ENCODE data around the gene TOMT.

DNA sequence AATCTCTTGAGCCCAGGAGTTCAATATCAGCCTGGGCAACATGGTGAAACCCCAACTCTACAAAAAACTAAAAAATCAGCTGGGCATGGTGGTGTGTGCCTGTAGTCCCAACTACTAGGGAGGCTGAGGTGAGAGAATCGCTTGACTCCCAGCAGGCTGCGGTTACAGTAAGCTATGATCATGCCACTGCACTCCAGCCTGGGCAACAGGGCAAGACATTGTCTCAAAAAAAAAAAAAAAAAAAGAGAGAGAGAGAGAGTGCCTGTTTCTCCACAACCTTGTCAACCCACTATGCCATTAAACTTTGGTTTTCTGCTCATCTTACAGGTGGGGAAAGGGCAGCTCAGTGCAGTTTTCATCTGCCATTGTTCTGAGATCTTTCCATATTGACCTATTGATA is 34.9 kb downstream of the TOMT start:
- TF ChIP-seq EP300 (conservative IDR thresholded peaks at IDR 0.05; ENCODE audit: poor library complexity, severe bottlenecking) (no peak), POLR2AphosphoS5 (IDR thresholded peaks at IDR 0.05) (no peak), MXI1 (conservative IDR thresholded peaks at IDR 0.05; ENCODE audit: poor library complexity, severe bottlenecking) (no peak), RAD21 (conservative IDR thresholded peaks at IDR 0.05) (no peak), EZH2 (IDR thresholded peaks at IDR 0.05; ENCODE audit: borderline replicate concordance, insufficient read depth, low read length, poor library complexity, severe bottlenecking) (no peak), TAF1 (IDR thresholded peaks at IDR 0.05; ENCODE audit: low read depth) (no peak), SMC3 (conservative IDR thresholded peaks at IDR 0.05; ENCODE audit: poor library complexity) (no peak)
- TF ChIP-seq, protein P1, sequence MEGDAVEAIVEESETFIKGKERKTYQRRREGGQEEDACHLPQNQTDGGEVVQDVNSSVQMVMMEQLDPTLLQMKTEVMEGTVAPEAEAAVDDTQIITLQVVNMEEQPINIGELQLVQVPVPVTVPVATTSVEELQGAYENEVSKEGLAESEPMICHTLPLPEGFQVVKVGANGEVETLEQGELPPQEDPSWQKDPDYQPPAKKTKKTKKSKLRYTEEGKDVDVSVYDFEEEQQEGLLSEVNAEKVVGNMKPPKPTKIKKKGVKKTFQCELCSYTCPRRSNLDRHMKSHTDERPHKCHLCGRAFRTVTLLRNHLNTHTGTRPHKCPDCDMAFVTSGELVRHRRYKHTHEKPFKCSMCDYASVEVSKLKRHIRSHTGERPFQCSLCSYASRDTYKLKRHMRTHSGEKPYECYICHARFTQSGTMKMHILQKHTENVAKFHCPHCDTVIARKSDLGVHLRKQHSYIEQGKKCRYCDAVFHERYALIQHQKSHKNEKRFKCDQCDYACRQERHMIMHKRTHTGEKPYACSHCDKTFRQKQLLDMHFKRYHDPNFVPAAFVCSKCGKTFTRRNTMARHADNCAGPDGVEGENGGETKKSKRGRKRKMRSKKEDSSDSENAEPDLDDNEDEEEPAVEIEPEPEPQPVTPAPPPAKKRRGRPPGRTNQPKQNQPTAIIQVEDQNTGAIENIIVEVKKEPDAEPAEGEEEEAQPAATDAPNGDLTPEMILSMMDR (IDR thresholded peaks at IDR 0.05; ENCODE audit: poor library complexity, severe bottlenecking) = no peak
- TF ChIP-seq, protein P2, sequence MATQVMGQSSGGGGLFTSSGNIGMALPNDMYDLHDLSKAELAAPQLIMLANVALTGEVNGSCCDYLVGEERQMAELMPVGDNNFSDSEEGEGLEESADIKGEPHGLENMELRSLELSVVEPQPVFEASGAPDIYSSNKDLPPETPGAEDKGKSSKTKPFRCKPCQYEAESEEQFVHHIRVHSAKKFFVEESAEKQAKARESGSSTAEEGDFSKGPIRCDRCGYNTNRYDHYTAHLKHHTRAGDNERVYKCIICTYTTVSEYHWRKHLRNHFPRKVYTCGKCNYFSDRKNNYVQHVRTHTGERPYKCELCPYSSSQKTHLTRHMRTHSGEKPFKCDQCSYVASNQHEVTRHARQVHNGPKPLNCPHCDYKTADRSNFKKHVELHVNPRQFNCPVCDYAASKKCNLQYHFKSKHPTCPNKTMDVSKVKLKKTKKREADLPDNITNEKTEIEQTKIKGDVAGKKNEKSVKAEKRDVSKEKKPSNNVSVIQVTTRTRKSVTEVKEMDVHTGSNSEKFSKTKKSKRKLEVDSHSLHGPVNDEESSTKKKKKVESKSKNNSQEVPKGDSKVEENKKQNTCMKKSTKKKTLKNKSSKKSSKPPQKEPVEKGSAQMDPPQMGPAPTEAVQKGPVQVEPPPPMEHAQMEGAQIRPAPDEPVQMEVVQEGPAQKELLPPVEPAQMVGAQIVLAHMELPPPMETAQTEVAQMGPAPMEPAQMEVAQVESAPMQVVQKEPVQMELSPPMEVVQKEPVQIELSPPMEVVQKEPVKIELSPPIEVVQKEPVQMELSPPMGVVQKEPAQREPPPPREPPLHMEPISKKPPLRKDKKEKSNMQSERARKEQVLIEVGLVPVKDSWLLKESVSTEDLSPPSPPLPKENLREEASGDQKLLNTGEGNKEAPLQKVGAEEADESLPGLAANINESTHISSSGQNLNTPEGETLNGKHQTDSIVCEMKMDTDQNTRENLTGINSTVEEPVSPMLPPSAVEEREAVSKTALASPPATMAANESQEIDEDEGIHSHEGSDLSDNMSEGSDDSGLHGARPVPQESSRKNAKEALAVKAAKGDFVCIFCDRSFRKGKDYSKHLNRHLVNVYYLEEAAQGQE (IDR thresholded peaks at IDR 0.05; ENCODE audit: borderline replicate concordance) = no peak

Measured in neural cell (in vitro differentiated cells).